ENCODE measurements around the gene MESD.
A peak's percentile ranks its signal among the peaks of the same experiment; 100 is the strongest.

Gene MESD

DNA sequence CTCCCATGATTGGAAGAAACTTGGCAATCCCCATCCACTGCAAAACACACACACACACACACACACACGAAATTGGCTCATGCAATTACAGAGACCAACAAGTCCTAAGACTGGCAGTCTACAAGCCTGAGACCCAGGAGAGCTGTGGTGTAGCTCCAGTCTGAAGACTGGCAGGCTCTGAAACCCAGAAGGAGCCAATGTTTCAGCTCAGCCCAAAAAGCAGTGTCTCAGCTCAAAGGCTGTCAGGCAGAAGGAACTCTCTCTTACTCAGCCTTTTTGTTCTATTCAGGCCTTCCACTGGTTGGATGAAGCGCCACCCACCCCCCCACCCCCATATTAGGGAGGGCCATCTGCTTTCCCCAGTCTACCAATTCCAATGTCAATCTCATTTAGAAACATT lies 32.1 kb downstream of the MESD start:
- no peak for DNase-seq

DNA sequence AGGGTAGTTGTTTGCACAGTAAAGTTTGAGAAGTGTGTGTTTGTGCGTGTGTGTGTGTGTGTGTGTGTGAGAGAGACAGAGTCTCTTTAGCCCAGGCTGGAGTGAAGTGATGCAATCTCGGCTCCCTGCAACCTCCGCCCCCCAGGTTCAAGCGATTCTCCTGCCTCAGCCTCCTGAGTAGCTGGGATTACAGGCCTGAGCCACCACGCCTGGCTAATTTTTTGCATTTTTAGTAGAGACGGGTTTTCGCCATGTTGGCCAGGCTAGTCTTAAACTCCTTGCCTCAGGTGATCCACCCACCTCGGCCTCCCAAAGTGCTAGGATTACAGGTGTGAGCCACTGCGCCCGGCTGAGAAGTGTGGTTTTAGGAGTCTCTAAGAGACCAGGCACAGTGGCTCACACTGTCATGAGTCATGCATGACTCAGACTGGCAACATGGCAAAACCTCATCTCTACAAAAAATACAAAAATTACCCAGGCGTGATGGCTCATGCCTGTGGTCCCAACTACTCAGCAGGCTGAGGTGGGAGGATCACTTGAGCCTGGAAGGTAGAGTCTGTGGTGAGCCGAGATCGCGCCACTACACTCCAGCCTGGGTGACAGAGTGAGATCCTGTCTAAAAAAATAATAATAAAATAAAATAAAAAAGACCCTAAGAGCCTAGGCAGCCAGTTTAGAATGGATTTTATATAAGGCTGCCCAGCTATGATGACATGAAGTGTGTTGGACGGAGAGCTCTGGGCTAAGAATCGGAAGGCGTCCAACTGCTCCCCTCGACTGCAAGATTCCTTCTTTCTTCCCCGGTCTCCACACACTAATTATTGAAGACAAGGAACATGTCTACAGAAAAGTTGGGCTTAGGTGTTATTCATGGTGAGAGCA lies 33.8 kb downstream of the MESD start:
- DNase-seq, result peak; percentile 15 to 61

DNA sequence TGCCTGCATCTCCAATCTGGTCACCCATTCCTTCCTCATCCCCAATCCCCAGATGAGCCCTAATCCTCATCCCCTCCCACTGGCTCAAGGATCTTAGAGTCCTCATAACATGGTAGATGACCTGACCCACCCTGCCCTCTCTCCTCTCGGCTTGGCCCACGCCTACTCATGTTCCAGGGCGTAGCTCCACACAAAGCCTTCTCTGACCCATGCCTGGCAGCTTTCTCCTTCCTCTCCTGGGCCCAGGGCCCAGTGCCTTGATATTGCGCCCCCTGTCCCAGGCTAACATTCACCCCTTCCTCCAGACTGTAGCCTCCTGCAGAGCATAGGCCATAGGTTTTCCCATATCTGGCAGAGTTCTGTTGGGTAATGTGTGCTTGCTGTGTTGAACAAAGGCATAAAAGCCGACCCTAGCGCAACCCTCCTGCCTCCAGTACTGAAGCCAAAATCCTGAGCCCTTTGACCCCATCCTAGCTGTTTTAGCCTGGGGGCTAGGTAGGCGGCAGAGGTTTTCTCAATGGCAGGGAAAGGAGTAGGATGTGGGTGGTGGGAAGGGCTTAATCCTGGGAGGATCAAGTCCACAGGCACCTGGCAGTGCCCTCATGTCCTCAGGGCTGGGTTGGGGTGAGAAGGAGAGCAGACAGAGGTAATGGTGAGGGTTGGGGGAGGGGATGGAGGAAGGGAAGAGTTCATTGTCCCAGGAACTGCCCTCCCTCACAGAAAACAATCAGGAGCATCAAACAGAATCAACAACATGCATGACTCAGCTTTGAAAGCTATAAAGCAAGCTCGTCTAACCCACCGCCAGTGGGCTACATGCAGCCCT lies 35.5 kb downstream of the MESD start:
- no peak for DNase-seq

DNA sequence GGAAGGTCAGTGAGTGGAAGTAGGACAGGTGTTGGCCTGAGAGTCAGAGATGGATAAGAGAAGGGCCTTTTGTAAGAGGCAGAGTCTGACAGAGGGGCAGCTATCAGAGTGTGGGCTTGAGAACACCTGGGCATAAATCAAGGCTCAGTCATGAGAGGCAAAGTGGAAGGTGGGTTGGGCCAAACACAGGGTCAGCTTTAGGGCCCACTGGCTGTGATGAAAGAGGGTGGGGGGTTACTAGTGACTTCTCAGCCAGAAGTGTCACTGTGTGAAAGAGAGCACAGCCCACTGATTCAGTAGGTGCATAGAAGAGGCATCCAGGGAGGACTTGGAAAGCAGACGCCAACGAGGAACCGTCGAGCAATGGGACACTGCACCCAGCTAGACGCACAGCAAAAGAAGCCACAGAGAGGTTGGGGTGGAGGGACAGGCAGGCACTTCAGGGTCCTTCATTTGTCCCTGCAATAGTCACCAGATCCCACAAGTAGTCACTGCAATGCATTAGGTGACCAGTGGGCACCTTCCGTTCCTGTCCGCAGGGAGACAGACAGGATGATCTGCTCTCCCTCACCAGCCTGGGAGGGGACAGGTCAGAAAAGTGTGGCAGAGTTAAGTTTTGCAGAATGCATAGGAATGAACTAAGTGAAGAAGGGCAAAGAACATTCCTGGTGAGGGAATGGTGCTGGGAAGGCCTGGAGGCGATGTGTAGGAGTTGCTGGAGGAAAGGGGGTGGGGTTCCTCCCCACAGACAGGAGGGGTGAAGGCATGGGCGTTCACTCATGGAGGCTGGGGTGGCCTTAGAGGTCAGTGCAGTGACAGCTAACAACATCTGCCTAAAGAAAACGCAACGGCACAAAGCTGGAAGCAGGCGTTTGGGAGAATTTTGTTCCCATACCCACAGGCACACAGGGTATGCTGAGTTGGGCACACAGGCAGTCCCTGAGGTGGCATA lies 36.3 kb downstream of the MESD start:
- no peak for DNase-seq

DNA sequence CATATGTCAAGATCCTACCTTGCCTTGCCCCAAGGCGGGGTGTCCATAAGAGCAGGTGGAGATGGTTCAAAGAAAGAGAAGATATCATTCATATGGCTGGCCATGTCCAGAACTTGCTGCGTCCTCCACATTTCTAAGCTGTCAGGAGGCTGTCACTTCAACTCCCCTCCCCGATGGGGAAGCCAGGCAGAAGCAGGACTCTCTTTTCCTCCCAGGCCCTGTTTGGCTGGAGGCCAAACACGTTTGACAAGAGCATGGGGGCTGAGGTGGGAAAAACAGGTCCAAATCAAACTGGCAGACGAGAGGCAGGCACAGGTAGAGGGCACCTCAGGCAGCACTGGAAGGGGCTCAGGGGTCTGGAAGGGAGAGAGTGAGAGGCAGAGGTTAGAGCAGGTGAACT lies 37.7 kb downstream of the MESD start:
- DNase-seq, result no peak

DNA sequence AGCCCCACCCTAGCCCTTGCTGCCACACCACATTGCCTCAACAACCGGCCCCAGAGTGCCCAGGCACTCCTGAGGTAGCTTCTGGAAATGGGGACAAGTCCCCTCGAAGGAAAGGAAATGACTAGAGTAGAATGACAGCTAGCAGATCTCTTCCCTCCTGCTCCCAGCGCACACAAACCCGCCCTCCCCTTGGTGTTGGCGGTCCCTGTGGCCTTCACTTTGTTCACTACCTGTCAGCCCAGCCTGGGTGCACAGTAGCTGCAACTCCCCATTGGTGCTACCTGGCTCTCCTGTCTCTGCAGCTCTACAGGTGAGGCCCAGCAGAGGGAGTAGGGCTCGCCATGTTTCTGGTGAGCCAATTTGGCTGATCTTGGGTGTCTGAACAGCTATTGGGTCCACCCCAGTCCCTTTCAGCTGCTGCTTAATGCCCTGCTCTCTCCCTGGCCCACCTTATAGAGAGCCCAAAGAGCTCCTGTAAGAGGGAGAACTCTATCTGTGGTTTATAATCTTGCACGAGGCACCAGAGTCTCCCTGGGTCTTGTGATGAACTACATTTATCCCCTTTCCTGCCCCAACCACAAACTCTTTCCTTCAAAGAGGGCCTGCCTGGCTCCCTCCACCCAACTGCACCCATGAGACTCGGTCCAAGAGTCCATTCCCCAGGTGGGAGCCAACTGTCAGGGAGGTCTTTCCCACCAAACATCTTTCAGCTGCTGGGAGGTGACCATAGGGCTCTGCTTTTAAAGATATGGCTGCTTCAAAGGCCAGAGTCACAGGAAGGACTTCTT lies 39.1 kb downstream of the MESD start:
- DNase-seq, result no peak

DNA sequence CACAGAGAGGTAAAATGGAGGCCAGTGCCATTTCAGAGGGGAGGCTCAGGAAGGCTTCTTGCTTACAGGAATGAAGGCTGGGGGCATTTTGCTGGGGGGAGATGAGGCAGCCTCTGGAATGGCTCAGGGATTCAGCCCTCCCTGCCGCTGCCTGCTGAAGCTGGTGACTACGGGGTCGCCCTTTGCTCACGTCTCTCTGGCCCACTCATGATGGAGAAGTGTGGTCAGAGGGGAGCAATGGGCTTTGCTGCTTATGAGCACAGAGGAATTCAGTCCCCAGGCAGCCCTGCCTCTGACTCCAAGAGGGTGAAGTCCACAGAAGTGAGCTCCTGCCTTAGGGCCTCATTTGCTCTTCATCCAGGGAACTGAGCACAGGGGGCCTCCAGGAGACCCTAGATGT lies 39.9 kb downstream of the MESD start:
- no peak for DNase-seq

DNA sequence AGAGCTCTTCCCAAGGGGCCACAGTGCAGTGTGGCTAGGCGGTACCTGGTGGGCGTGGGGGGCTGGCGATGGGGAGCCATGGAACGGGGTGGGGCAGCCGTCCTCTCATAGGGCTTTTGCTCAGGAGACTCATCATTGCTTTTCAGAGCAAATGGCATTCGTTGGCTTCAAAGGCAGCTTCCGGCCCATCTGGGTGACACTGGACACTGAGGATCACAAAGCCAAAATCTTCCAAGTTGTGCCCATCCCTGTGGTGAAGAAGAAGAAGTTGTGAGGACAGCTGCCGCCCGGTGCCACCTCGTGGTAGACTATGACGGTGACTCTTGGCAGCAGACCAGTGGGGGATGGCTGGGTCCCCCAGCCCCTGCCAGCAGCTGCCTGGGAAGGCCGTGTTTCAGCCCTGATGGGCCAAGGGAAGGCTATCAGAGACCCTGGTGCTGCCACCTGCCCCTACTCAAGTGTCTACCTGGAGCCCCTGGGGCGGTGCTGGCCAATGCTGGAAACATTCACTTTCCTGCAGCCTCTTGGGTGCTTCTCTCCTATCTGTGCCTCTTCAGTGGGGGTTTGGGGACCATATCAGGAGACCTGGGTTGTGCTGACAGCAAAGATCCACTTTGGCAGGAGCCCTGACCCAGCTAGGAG lies 40.8 kb downstream of the MESD start:
- DNase-seq, result no peak

DNA sequence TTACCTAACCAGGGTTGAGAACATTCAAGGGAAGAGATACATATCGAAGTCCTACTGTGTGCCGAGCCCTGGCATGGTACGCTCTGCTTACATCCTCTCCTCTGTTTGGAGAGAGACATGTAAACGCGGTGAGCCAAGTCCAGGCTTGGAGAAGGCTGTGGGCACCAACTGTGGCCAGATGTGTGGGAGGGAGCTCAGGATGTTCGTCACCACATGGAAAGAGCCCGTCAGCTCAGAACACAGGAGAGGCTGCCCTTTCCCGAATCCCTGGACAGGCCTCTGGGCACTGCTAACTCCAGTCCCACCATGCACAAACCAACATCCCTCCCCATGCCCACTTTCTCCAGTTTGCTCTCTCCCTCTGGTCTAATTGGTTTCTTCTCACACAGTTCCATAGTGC lies 43.0 kb downstream of the MESD start:
- no peak for DNase-seq

DNA sequence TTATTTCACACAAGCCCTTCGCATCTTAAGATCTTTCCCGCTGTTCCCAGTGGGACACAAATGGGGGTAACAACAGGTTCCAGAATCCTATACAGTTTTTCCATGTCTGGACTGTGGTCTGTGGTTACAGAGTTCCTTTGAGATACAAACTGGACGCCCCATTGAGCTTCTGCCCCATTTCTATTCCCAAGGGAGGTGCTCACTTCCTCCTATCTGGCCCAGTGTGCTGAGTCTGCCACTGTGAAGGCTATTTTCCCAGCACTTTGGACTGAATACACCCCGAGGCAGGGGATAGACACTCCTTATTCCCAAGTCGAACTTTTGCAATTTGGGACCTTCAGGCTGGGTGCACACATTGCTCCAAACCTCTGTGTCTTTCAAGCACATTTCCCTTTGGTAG lies 44.0 kb downstream of the MESD start:
- DNase-seq, result no peak

DNA sequence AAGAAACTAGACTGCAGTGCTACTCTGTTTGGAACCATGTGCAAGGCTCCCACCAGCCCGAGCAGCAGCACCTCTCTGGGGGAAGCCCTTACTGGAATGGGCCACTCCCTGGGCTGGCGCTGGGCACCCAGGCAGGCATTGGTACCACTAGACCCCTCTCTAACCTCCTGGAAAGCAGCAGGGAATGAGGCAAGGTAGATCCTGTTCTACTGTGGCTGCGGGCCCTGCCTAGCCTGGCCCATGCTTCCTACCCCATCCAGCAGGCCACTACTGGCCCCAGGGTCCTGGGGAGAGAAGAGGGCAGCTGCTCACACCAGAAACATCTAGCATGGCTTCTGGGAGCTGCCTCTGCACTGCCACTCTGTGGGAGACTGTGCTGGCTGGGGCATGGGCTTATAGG lies 44.8 kb downstream of the MESD start:
- no peak for DNase-seq

DNA sequence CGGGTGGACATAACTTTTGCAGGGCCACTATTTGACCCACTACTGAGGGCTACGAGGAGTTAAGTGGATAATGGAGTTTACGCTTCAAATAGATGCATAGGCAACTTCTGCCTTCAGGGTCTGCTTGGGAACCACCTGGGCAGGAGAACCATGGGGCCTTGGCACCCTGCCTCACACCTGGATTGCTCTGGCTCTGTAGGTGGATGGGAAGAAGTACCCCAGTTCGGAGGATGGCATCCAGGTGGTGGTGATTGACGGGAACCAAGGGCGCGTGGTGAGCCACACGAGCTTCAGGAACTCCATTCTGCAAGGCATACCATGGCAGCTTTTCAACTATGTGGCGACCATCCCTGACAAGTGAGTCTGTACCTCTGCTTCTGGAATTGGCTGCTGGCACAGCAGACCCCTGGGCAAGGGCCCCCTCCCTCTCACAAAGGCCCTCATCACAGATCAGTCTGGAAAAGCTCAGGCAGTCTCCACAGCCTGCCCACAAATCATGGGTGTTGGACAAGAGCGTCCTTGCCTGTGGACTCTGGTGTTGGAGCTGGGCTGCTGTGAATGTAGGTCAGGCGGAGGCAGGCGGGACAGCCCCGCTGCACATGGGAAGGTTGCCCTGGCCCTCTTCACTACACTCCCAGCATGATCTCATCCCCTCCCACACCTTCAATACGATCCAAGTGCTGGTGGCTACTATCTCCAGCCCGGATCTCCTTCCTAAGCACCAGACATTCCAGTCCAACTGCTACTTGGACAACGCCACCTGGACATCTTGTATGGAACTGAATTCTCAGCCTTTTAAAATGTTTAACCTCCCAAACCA lies 46.7 kb downstream of the MESD start:
- no peak for DNase-seq

DNA sequence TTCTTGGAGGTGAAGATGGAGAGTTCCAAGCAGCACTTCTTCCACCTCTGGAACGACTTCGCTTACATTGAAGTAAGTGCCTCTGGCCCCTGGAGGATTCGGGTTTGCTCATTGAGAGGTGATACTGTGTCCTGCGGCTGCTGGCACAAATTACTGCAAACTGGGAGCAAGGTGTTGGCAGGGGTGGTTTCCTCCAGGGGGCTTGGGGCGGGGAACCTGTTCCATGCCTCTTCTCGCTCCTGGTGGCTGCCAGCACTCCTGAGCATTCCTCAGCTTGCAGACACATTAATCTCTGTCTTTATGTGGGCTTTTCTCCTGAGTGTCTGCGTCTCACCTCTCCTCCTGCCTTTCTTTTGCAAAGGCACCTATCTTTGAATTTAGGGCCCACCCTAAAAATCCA lies 47.4 kb downstream of the MESD start:
- DNase-seq, result no peak

DNA sequence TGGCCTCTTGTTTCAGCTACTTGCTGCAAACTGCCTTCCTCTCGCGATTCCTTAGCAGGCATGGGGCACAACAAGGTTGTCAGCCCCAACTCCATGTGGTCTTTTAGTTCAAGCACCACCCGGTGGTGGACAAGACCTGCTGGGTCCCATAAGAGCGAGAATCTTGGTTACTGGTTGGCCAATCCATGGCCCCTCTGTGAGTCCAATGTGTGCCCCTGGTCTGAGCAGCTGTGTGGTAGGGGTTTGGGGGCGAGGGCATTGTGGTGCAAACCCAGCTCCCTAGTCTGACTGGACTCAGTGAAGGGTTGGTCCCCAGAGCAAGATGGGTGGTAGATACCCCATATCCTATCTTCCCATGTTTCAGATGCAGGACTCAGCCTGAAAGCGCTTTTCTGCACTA lies 48.8 kb downstream of the MESD start:
- DNase-seq, result no peak

DNA sequence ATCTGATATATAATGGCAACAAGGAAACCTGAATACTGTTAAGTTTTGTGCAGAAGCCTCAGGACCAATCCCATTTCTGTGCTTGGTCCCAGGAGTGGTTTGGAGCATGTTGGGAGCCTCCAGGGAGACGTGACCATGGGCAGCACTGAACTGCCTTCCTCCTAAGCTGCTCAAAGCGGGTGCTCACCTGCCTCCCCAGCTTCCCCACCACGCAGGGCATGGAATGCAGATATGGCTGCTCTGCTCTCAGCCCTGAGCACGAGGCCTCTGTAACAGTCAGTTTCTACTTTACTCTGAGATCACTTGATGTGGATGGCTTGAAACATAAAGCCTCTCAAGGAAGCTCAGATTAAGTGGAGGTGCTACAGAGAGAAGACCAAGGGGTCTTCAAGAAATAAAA lies 49.3 kb downstream of the MESD start:
- no peak for DNase-seq

DNA sequence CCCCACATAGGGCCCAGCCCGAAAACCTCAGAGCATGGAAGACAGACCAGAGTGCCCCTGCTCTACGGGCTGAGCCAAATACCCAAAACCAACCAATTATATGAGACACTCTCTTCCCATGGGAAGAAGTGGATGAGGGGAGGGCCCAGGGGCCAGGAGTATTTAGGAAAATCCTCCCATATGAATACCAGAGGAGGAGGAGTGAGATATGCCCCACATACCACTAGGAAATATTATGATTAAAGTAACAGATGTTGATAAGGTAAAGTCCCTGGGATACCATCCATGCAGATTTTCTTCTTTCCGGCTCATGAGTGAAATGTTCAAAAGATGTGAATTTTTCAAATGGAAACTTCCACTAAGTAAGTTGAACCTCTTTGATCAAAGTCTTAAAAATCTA lies 50.4 kb downstream of the MESD start:
- DNase-seq, result no peak

DNA sequence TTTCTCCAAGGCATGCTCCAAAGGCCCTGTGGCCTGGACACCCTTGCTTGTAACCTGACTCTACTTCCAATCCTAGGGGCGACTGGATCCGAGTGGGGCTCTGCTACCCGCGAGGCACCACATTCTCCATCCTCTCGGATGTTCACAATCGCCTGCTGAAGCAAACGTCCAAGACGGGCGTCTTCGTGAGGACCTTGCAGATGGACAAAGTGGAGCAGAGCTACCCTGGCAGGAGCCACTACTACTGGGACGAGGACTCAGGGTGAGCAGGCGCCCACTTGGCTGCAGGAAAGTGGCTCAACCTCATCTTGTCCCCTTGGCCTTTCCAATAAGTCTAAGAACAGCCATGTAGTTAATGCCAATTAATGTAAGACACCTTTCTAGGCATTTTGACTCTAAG lies 51.9 kb downstream of the MESD start:
- no peak for DNase-seq

DNA sequence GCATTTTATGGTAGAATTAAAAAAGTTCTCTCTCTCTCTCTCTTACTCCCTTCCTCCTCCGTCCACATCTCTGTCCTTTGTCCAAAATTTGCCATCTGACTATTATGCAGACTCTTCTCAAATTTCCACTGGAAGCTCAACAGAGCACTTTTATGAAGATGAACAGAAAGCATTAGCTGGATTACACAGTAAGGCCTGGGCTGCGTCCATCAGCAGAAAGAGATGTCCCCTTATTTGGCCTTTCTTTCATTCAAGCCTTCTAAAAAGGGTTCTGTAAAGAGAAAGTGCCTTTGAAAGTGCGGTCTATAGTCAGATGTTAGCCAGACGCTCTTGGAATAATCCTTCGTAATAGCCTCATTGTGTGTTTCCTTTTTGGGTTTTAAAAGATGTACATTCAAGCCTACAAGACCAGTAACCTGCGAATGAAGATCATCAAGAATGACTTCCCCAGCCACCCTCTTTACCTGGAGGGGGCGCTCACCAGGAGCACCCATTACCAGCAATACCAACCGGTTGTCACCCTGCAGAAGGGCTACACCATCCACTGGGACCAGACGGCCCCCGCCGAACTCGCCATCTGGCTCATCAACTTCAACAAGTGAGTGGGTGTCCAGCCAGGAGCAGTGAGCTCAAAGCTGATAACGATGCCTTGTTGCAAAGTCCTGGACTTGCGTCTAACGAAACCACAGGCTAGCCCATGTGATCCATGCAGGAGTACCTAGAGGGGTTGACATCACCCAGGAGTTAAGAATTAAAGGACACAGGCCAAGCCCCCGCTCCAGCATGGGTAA lies 53.1 kb downstream of the MESD start:
- no peak for DNase-seq

DNA sequence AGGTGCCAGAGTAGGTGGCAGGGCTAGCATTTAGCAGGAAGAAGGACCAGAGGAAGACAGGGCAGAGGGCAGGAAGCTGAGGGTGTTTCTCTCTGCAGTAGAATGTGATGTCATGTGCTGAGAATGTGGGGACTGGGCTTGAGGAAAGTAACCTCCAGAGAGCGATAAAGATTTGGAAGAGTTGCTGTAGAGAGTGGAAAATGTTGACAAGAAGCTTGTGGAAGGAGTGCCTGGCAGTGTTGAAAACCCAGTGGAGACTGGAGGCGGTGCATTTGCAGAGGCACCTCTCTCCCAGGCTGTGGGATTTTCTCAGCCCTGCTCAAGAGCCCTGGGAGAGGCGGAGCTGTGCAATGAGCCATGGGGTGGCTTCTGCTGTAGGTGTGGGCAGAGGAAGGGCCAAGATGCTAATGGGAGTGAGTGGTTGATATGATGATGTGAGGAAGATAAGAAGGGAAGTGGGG lies 54.8 kb downstream of the MESD start:
- no peak for DNase-seq

DNA sequence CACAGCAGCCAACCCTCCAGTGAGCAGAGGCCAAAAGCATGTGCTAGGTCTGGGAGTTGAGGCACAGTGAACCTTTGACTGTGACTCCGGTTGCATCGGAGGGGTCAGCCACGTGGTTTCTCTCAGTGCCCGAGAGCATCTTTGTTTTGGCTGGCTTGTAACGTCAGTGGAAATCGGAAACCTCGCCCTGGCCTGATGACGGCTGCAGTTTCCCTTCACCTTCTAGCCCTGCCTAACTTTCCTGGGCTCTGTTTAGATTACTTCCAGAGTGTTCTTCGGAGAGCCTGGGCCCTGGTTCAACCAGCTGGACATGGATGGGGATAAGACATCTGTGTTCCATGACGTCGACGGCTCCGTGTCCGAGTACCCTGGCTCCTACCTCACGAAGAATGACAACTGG lies 56.6 kb downstream of the MESD start:
- no peak for DNase-seq

Data from bone marrow (tissue), 2 donors.